NCI-H460 (cell line): Measurements from ENCODE around the gene ZDHHC24. TPM values are rescaled to one million over a fixed set of nuclear protein-coding genes. Genes with fewer than 3 reads are reported as not detected.
A peak's percentile ranks its signal among the peaks of the same experiment; 100 is the strongest.
"Not testable (repeated sequence)": the region's sequence is repeated elsewhere in the genome, so short reads cannot be mapped to it uniquely, and the experiment has no call there.

Source experiments
- DNase-seq: peaks from one replicate; pipeline ENCODE4 v3.0.0-alpha.2; 2016; ENCODE audit warnings: low read depth; ENCODE audit errors: extremely low read depth
- total RNA-seq: library from RNA; depleted of rRNA; stranded (reverse); fragments of >200 nt; shearing (Covaris generic); gene quantifications from 2 replicates; pipeline ENCODE4 v1.2.3, GENCODE V29; 2014

Gene ZDHHC24
- total RNA-seq, 1 experiment from 2014 or later: 8.0 TPM

GRCh38 chr11:66546966-66547661, 1.3 kb upstream of the ZDHHC24 start:
- DNase-seq: no peak

GRCh38 chr11:66546368-66546965, 619 bp upstream of the ZDHHC24 start, which contains the start of gene ACTN3:
TSS of gene ACTN3 (plus strand) at chr11:66546903. CDS start at chr11:66546938, 35 bp downstream.
- no peak for DNase-seq

DNA sequence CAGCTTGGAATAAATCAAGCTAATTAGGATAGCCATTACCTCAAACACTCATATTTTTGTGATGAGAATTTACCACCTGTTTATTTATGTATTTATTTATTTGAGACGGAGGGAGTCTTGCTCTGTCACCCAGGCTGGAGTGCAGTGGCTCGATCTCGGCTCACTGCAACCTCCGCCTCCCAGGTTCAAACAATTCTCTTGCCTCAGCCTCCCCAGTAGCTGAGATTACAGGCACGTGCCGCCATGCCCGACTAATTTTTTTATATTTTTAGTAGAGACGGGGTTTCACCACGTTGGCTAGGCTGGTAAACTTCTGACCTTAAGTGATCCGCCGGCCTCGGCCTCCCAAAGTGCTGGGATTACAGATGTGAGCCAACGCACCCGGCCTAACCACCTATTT, 896 bp downstream of the ZDHHC24 start:
- DNase-seq: not testable (repeated sequence)

DNA sequence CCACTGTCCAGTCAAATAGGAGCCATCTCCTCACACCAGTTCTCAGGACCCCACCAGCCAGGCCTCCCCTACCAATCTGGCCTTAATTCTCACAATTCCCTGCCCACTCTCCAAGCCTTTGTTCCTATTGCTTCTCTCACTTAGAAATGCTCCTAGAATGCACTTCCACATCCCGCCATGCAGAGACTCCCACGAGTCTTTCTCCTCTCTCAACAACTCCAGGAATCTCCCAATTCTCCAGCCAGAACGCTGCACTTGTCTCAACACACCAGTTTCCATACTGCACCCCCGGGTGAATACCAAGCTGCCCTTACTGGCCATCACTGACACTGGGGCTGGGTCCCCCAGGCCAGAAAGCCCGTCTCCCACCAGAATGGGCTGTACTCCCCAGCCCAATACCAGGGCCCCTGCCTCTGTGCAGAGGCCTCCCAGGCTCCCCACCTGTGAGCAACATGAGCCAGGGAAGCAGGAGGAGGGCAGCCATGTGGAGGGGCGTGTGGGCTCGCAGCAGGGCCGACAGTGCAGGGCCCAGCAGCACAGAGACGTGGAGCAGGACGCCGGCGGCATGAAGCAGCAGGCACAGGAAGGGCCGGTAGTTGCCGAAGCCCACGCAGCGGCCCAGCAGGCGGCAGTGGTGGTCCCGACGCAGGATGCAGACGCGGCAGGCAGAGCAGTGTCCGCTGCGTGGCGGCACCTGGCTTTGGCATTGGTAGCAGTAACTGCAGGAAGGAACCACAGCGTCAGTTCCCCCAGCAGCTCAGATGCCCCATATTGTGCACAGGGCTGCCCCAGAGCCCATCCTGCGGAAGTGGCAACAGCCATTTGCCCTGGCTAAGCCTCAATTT, 2.4 kb downstream of the ZDHHC24 start:
- DNase-seq: no peak

GRCh38 chr11:66542362-66542761, 3.5 kb downstream of the ZDHHC24 start:
- no peak for DNase-seq

GRCh38 chr11:66541892-66542291, 4.0 kb downstream of the ZDHHC24 start:
- DNase-seq: no peak

- DNase-seq: not testable (repeated sequence)
These were observed 5.2 kb downstream of the ZDHHC24 start for GRCh38 chr11:66540598-66540997.

GRCh38 chr11:66539870-66540213, 6.0 kb downstream of the ZDHHC24 start:
- DNase-seq: no peak

DNA sequence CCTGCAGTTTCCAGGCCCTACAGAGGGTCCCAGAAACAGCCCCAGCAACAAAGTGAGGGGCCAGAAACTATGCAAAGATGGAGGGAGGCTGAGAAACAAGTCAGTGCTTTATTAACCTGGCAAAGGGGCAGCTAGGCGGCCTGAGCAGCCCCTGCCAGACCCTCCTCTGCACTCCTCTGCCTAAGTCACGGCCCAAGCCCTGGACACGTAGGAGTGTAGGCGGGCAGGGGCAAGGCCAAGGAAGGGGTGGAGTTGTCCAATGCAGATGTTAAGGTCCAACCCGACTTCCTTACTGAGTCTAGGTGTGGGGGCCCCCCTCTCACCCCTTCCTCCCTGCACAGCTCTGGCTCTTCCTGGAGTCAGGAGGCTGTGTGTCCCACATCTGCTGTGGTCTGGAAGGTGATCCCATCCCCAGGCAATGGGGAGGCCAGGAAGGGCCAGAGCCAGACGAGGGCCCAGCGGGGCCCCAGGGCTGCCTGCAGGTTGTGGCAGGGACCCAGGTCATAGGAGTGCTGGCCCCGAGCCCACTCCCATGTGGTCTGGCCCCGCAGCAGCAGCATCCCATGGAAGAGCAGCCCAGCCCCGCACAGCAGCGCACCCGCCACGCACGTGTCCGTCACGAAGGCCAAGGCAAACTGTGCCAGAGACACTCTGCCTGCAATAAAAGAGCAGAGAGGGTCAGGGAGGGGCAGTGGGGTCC, 6.5 kb downstream of the ZDHHC24 start:
- no peak for DNase-seq

DNA sequence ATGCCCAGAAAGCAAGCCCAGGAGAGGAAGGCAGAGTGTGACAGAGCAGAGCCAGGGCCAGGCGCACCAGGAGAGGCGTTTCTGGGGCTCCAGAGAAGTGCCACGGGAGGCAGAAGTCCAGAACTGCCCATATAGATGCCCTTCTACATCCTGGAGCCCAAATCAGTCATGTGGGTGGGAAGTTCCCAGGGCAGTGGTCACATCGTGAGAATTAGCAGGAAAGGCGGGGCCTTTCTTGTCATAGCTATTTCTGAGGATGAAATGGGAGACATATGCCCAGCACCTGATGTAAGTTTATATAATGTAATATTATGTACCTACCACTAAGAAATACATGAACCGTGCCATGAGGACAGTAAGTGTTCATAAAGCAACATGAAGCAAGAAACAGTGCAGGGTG, 13.1 kb downstream of the ZDHHC24 start:
- DNase-seq: no peak

- DNase-seq: no peak
These were observed 14.0 kb downstream of the ZDHHC24 start for GRCh38 chr11:66531841-66532240.

GRCh38 chr11:66530927-66531709, 14.7 kb downstream of the ZDHHC24 start:
- DNase-seq: no peak

GRCh38 chr11:66529655-66530054, 16.2 kb downstream of the ZDHHC24 start:
- no peak for DNase-seq

GRCh38 chr11:66529069-66529468, 16.8 kb downstream of the ZDHHC24 start:
- no peak for DNase-seq

- DNase-seq: no peak
These were observed 21.4 kb downstream of the ZDHHC24 start for GRCh38 chr11:66524304-66525040.

DNA sequence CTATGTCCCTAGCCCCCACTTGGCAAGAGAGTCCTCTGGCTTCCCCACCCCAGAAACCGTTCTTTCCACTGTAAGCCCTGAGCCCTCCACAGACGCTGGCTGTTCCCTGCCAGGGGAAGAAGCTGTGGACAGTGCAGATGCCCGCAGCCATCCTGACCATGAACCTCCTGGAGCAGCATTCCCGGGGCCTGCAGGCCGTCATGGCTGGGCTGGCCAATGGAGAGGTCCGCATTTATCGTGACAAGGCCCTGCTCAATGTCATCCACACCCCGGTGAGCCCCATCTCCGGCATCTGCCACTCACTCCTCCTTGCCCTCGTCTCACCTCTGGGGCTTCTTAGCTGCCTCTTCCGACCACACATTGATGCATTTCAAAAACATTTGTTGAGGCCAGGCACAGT, 22.2 kb downstream of the ZDHHC24 start:
- DNase-seq: no peak

- no peak for DNase-seq
These were observed 34.9 kb downstream of the ZDHHC24 start for GRCh38 chr11:66510990-66511339.

- peak; percentile 62 for DNase-seq
These were observed 35.4 kb downstream of the ZDHHC24 start, which contains the start of gene BBS1 for GRCh38 chr11:66510271-66510989. TSS of gene BBS1 (plus strand) at chr11:66510635. CDS start at chr11:66510660, 25 bp downstream.

GRCh38 chr11:66509131-66509561, 36.7 kb downstream of the ZDHHC24 start:
- no peak for DNase-seq
